Fibroblast of skin of left quadriceps (primary cell): ENCODE data around the gene PYGB.
"Not testable (repeated sequence)": the region's sequence is repeated elsewhere in the genome, so short reads cannot be mapped to it uniquely, and the experiment has no call there.

Source experiments
- DNase-seq, 2 experiments: peaks; one replicate each; pipeline ENCODE4 v3.0.0-alpha.2; 2013; ENCODE audit warnings: low read depth in 2 of 2

Gene PYGB

DNA sequence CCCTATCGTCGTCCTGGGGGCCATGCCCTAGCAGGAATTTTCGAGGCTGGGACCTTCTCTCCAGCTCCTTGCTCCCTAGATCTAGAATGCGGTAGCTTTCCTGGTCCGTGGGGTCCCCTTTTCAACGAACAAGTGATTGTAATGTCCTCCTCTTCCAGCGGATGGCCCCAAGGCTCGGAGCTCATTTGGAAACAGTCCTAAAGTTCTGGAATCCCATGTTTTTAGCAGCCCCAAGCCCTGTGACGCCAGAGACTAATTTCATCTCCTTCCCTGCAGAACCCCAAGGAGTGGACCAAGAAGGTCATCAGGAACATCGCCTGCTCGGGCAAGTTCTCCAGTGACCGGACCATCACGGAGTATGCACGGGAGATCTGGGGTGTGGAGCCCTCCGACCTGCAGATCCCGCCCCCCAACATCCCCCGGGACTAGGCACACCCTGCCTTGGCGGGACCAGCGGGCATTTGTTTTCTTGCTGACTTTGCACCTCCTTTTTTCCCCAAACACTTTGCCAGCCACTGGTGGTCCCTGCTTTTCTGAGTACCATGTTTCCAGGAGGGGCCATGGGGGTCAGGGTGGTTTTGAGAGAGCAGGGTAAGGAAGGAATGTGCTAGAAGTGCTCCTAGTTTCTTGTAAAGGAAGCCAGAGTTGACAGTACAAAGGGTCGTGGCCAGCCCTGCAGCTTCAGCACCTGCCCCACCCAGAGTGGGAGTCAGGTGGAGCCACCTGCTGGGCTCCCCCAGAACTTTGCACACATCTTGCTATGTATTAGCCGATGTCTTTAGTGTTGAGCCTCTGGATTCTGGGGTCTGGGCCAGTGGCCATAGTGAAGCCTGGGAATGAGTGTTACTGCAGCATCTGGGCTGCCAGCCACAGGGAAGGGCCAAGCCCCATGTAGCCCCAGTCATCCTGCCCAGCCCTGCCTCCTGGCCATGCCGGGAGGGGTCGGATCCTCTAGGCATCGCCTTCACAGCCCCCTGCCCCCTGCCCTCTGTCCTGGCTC lies 48.5 kb downstream of the PYGB start:
- DNase-seq: no peak

- no peak for DNase-seq
Observed at GRCh38 chr20:25297141-25297905, 49.4 kb downstream of the PYGB start.

DNA sequence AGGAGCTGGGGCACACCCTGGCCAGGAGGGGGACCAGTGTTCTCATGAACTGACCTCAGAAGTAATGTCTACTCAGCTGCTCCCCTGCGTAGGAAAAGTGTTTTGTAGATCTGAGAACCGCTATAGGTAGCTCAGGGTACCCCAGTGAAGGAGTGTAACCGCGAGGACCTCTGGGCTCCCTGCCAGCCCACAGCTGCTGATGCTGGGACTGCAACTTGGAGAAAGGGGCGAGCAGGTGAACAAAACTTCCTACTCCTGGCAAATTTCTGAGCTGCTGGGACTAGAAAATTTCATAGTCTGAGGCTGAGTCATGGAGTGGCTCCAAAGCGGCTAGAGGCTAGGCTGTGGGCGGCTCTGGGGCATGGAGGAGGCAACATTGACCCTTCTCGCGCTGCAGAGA lies 51.9 kb downstream of the PYGB start:
- DNase-seq: no peak

GRCh38 chr20:25300496-25301170 lies 52.7 kb downstream of the PYGB start:
- no peak for DNase-seq

DNA sequence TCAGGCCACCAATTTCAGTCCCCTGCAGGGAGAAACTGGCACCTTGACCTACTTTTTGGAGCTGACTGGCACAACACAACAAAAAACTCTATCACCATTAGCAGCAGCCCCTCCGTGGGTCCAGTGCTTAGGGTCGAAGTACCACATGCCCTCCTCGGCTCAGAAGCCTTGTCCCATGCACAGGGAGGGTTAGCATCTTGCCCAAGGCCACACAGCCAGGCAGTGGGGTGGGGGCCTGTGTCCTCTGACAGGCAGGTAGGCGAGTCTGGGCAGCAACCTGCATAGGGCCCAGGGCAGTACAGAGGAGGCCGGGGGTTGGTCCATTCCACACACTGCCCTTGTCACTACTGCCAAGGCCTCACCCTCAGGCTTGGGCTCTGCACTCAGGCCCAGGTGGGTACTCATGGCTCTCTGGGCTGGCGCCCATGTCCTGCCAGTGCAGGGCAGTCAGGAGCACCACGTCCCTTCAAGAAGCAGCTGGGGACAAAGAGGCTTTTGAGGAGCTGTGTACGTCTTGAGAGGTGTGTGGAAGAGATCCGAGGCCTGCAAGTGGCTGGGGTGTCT lies 53.6 kb downstream of the PYGB start:
- no peak for DNase-seq

- DNase-seq: no peak
Observed at GRCh38 chr20:25302596-25302995, 54.7 kb downstream of the PYGB start.

GRCh38 chr20:25303292-25304024 lies 55.6 kb downstream of the PYGB start:
- no peak for DNase-seq

DNA sequence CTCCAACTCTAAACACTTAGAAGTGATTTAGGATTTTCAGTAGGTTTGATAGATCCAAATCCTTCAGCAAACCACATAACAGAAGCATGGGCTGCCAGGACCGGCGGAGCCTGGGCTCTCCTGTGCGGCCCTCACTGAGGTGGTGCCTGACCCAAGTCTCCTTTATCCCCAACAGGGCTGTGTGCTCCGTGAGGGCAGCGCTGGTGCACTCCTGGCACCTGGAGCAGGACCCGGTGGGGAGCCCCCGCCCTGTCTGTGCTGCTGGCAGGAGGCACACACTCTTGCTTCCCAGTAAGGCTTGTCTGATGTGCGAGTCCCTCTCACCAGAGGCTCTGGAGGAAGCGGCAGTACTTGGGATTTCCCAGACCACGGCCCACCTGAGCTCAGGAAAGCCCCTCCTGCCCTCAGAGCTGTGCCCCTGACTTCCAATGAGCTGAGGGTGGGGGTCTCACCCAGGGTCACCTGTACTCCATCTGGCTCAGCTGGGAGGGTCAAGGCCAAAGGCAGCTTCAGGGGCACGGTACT lies 56.2 kb downstream of the PYGB start:
- DNase-seq: no peak

- no peak for DNase-seq
Observed at GRCh38 chr20:25306991-25307903, 59.4 kb downstream of the PYGB start.

GRCh38 chr20:25308083-25308491 lies 60.2 kb downstream of the PYGB start:
- no peak for DNase-seq

DNA sequence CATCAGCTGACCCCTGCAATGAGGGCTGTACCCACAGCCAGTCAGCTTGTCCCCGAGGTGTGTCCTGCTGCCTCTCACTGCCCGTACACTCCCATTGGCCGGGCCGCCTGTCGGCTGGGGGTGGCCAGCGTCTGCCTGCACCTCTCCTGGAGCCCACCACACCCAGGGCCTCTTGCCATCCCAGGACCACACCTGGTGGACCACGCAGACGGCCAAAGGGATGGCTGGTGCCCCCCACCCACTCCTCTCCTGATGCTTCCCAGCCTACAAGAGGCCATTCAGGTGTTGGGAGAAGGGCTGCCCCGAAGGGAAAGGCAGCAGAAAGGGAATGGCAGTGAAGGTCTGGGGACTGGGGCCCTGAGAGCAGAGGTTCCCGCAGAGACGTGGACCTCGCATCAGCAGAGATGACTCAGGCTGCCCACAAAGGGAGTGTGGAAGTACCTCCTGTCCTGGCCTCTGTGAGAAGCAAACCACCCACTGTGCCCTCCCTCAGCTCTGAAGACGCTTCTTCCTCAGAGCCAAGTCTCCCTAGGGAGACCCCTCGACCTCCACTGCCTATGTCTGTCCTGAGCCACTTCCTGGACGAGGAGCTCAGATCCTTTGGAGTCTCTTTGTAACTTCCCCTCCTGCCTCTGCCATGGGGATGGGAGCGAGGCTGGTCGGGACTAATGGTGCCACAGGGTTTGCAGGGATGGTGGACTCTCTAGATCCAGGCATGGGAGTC lies 60.9 kb downstream of the PYGB start:
- no peak for DNase-seq

GRCh38 chr20:25309395-25310267 lies 61.7 kb downstream of the PYGB start:
- DNase-seq: no peak

- DNase-seq: peak; percentile 35 to 50
Observed at GRCh38 chr20:25310268-25310920, 62.5 kb downstream of the PYGB start.

- DNase-seq: peak; percentile 67 to 68
Observed at GRCh38 chr20:25310921-25311728, 63.2 kb downstream of the PYGB start.

DNA sequence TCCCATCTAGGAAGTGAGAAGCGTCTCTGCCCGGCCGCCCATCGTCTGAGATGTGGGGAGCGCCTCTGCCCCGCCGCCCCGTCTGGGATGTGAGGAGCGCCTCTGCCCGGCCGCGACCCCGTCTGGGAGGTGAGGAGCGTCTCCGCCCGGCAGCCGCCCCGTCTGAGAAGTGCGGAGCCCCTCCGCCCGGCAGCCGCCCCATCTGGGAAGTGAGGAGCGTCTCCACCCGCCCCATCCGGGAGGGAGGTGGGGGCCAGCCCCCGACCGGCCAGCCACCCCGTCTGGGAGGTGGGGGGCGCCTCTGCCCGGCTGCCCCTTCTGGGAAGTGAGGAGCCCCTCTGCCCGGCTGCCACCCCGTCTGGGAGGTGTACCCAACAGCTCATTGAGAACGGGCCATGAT lies 64.8 kb downstream of the PYGB start:
- not testable (repeated sequence) for DNase-seq

- DNase-seq: no peak
Observed at GRCh38 chr20:25313593-25313992, 65.7 kb downstream of the PYGB start.
